ENCODE results near the gene OVAAL.

DNA sequence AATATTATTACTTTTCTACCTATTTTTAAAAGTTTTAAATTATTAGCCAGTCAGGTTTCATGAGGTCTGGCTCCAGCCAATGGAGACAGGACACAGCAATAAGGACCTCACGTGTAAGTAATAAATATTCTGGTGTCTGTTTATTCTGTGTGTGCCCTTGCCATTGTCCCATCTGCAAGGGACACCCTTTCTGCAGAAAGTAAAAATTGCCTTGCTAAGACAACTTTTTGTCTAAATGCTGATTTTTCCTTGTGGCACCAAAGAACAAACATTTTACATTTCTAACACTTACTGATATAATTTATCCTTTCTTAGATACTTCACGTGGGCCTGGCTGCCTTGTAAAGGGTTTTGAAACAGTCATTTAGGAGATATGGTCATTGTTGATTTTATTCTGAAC is 29.4 kb downstream of the OVAAL start:
- TF ChIP-seq, protein P1, sequence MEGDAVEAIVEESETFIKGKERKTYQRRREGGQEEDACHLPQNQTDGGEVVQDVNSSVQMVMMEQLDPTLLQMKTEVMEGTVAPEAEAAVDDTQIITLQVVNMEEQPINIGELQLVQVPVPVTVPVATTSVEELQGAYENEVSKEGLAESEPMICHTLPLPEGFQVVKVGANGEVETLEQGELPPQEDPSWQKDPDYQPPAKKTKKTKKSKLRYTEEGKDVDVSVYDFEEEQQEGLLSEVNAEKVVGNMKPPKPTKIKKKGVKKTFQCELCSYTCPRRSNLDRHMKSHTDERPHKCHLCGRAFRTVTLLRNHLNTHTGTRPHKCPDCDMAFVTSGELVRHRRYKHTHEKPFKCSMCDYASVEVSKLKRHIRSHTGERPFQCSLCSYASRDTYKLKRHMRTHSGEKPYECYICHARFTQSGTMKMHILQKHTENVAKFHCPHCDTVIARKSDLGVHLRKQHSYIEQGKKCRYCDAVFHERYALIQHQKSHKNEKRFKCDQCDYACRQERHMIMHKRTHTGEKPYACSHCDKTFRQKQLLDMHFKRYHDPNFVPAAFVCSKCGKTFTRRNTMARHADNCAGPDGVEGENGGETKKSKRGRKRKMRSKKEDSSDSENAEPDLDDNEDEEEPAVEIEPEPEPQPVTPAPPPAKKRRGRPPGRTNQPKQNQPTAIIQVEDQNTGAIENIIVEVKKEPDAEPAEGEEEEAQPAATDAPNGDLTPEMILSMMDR (IDR thresholded peaks at IDR 0.05; ENCODE audit: low read depth, low read length, missing input control): no peak
- TF ChIP-seq SP1 (IDR thresholded peaks at IDR 0.05) (no peak), GABPA (IDR thresholded peaks at IDR 0.05 in 1 of 2, conservative IDR thresholded peaks at IDR 0.05 in 1 of 2) (no peak), YY1 (IDR thresholded peaks at IDR 0.05) (no peak), FOXA2 (IDR thresholded peaks at IDR 0.05) (no peak), NR2F2 (IDR thresholded peaks at IDR 0.05) (no peak)
- TF ChIP-seq, protein P2, sequence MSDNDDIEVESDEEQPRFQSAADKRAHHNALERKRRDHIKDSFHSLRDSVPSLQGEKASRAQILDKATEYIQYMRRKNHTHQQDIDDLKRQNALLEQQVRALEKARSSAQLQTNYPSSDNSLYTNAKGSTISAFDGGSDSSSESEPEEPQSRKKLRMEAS (IDR thresholded peaks at IDR 0.05): no peak
- TF ChIP-seq, protein P3, sequence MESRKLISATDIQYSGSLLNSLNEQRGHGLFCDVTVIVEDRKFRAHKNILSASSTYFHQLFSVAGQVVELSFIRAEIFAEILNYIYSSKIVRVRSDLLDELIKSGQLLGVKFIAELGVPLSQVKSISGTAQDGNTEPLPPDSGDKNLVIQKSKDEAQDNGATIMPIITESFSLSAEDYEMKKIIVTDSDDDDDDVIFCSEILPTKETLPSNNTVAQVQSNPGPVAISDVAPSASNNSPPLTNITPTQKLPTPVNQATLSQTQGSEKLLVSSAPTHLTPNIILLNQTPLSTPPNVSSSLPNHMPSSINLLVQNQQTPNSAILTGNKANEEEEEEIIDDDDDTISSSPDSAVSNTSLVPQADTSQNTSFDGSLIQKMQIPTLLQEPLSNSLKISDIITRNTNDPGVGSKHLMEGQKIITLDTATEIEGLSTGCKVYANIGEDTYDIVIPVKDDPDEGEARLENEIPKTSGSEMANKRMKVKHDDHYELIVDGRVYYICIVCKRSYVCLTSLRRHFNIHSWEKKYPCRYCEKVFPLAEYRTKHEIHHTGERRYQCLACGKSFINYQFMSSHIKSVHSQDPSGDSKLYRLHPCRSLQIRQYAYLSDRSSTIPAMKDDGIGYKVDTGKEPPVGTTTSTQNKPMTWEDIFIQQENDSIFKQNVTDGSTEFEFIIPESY (IDR thresholded peaks at IDR 0.05): no peak
- TF ChIP-seq, protein P4, sequence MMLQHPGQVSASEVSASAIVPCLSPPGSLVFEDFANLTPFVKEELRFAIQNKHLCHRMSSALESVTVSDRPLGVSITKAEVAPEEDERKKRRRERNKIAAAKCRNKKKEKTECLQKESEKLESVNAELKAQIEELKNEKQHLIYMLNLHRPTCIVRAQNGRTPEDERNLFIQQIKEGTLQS (IDR thresholded peaks at IDR 0.05): no peak
- TF ChIP-seq, protein P5, sequence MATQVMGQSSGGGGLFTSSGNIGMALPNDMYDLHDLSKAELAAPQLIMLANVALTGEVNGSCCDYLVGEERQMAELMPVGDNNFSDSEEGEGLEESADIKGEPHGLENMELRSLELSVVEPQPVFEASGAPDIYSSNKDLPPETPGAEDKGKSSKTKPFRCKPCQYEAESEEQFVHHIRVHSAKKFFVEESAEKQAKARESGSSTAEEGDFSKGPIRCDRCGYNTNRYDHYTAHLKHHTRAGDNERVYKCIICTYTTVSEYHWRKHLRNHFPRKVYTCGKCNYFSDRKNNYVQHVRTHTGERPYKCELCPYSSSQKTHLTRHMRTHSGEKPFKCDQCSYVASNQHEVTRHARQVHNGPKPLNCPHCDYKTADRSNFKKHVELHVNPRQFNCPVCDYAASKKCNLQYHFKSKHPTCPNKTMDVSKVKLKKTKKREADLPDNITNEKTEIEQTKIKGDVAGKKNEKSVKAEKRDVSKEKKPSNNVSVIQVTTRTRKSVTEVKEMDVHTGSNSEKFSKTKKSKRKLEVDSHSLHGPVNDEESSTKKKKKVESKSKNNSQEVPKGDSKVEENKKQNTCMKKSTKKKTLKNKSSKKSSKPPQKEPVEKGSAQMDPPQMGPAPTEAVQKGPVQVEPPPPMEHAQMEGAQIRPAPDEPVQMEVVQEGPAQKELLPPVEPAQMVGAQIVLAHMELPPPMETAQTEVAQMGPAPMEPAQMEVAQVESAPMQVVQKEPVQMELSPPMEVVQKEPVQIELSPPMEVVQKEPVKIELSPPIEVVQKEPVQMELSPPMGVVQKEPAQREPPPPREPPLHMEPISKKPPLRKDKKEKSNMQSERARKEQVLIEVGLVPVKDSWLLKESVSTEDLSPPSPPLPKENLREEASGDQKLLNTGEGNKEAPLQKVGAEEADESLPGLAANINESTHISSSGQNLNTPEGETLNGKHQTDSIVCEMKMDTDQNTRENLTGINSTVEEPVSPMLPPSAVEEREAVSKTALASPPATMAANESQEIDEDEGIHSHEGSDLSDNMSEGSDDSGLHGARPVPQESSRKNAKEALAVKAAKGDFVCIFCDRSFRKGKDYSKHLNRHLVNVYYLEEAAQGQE (IDR thresholded peaks at IDR 0.05): no peak
